HepG2 (cell line): ENCODE data around the gene ABHD17A. TPM values are rescaled to one million over a fixed set of nuclear protein-coding genes. Genes with fewer than 3 reads are reported as not detected.

Source experiments
- AKNA ChIP-seq: sonication (generic); formaldehyde crosslinking; IDR thresholded peaks from 2 replicates; pipeline ENCODE4 v1.4.0; 2020; ENCODE audit warnings: missing genetic modification reagents, borderline replicate concordance
- CSRNP2 ChIP-seq: sonication (generic); formaldehyde crosslinking; conservative IDR thresholded peaks from 2 replicates; pipeline ENCODE4 v1.8.0; 2022; ENCODE audit warnings: low read depth, missing genetic modification reagents
- HNRNPUL1 ChIP-seq: fragments of 200-400 bp; formaldehyde crosslinking; IDR thresholded peaks from 2 replicates; pipeline ENCODE4 v1.6.1; 2017; ENCODE audit warnings: low read depth, mild to moderate bottlenecking, low read length, moderate library complexity
- KLF12 ChIP-seq: sonication (generic); formaldehyde crosslinking; IDR thresholded peaks from 2 replicates; pipeline ENCODE4 v1.4.0; 2020; ENCODE audit warnings: missing genetic modification reagents, borderline replicate concordance
- MYPOP ChIP-seq: sonication (generic); formaldehyde crosslinking; IDR thresholded peaks from 2 replicates; pipeline ENCODE4 v1.8.1; 2023; ENCODE audit warnings: mild to moderate bottlenecking, moderate library complexity, missing genetic modification reagents
- POLR2AphosphoS5 ChIP-seq: IDR thresholded peaks from 2 replicates; pipeline ENCODE4 v1.6.1; 2012; ENCODE audit warnings: low read depth, low read length
- RFX3 ChIP-seq: IDR thresholded peaks from 2 replicates; pipeline ENCODE4 v1.6.1; 2016; ENCODE audit warnings: missing biosample characterization, missing genetic modification reagents
- RNF219 ChIP-seq: sonication (generic); formaldehyde crosslinking; IDR thresholded peaks from 2 replicates; pipeline ENCODE4 v1.5.0; 2020; ENCODE audit warnings: mild to moderate bottlenecking, missing genetic modification reagents
- TARDBP ChIP-seq: sonication (generic); formaldehyde crosslinking; IDR thresholded peaks from 2 replicates; pipeline ENCODE4 v1.8.0; 2022; ENCODE audit warnings: mild to moderate bottlenecking, missing genetic modification reagents
- TFAP4 ChIP-seq: sonication (generic); IDR thresholded peaks from 2 replicates; pipeline ENCODE4 v1.6.1; 2016; ENCODE audit warnings: low read depth, borderline replicate concordance
- ZBTB49 ChIP-seq: sonication (generic); formaldehyde crosslinking; IDR thresholded peaks from 2 replicates; pipeline ENCODE4 v1.4.0; 2020; ENCODE audit warnings: missing genetic modification reagents, borderline replicate concordance
- ZNF230 ChIP-seq: sonication (generic); formaldehyde crosslinking; IDR thresholded peaks from 2 replicates; pipeline ENCODE4 v1.4.0; 2020; ENCODE audit warnings: mild to moderate bottlenecking, missing genetic modification reagents
- ZNF501 ChIP-seq: sonication (generic); formaldehyde crosslinking; IDR thresholded peaks from 2 replicates; pipeline ENCODE4 v1.5.1; 2020; ENCODE audit warnings: mild to moderate bottlenecking, moderate library complexity, missing genetic modification reagents
- ZNF780A ChIP-seq: sonication (generic); formaldehyde crosslinking; IDR thresholded peaks from 2 replicates; pipeline ENCODE4 v1.8.0; 2022; ENCODE audit warnings: mild to moderate bottlenecking, missing genetic modification reagents, moderate library complexity
- polyA plus RNA-seq, 8 experiments: library from polyadenylated mRNA; depleted of rRNA in 3 of 8; stranded (reverse) in 7 of 8; unstranded in 1 of 8; fragments of >200 nt; fragmentation: Illumina TruSeq in 4 of 8; extraction: Trizol in 4 of 8; gene quantifications; 2 replicates each; pipeline versions ENCODE4 v1.2.1 to v1.2.3, GENCODE V29; 2011 to 2016; ENCODE audit warnings: low read depth in 4 of 8, missing spikeins in 1 of 8, mixed read lengths in 1 of 8; ENCODE audit not compliant: insufficient read depth in 1 of 8
- total RNA-seq, 5 experiments: library from RNA; depleted of rRNA; stranded (reverse); fragments of >200 nt; fragmentation: Illumina TruSeq; extraction: Trizol; gene quantifications; 2 replicates each; pipeline ENCODE4 v1.2.3, GENCODE V29; 2016; ENCODE audit warnings: low read depth in 1 of 5

Gene ABHD17A
- total and polyA plus RNA-seq, 2 of the 13 experiments (the other 11 are each of a cell fraction or from before 2014, with no cell fraction given), result 27.7 to 40.8 TPM

GRCh38 chr19:1875646-1876495 is 9.4 kb downstream of the ABHD17A start (continued):
- TF ChIP-seq AKNA (CRISPR knock-in tag), result no peak
- peak; percentile 98 for TF ChIP-seq MYPOP (CRISPR knock-in tag)
- no peak for TF ChIP-seq CSRNP2
- TF ChIP-seq ZNF230 (CRISPR knock-in tag), result 0 out of 2 replicates have a peak, but pooled peaks have one; percentile 61
- no peak for TF ChIP-seq RFX3 (CRISPR knock-in tag)
- no peak for TF ChIP-seq KLF12 (CRISPR knock-in tag)
- TF ChIP-seq HNRNPUL1, result no peak; the same call in 1 of the 2 replicates
- 0 out of 2 replicates have a peak, but pooled peaks have one; percentile 29 for TF ChIP-seq TARDBP (CRISPR knock-in tag)
- no peak for TF ChIP-seq RNF219
- peak; percentile 79 for TF ChIP-seq POLR2AphosphoS5
- TF ChIP-seq ZNF780A (CRISPR knock-in tag), result peak; percentile 55; the same call in 1 of the 2 replicates
- TF ChIP-seq ZNF501 (CRISPR knock-in tag), result no peak
- no peak for TF ChIP-seq TFAP4
- TF ChIP-seq ZBTB49, result 0 out of 2 replicates have a peak, but pooled peaks have one; percentile 39
